HG03432 (cell line): ENCODE data around the gene USP47.

Source experiments
- ATAC-seq: cut with Tn5 transposase; IDR thresholded peaks from one replicate; pipeline ENCODE4 v1.9.1; 2021; ENCODE audit warnings: mild to moderate bottlenecking, moderate library complexity; ENCODE audit not compliant: unreplicated experiment

The USP47 gene

GRCh38 chr11:11841723-11842420, at the start of gene USP47:
Gene USP47 (plus strand): TSS chr11:11841972. CDS start chr11:11842186, 214 bp downstream.
- ATAC-seq: peak; percentile 84

- ATAC-seq: no peak
These were observed 48.7 kb upstream of the USP47 start for GRCh38 chr11:11793073-11793472.

GRCh38 chr11:11798586-11799438, 43.0 kb upstream of the USP47 start:
- ATAC-seq: peak; percentile 52

GRCh38 chr11:11805228-11805627, 36.5 kb upstream of the USP47 start:
- ATAC-seq: no peak

- ATAC-seq: no peak
These were observed 35.7 kb upstream of the USP47 start for GRCh38 chr11:11806074-11806473.

GRCh38 chr11:11806586-11806985, 35.2 kb upstream of the USP47 start:
- ATAC-seq: no peak

GRCh38 chr11:11807811-11808782, 33.7 kb upstream of the USP47 start:
- no peak for ATAC-seq

GRCh38 chr11:11808992-11809615, 32.7 kb upstream of the USP47 start:
- ATAC-seq: no peak

- ATAC-seq: no peak
These were observed 30.7 kb upstream of the USP47 start for GRCh38 chr11:11810764-11811726.

- no peak for ATAC-seq
These were observed 28.3 kb upstream of the USP47 start for GRCh38 chr11:11813288-11813962.

- no peak for ATAC-seq
These were observed 26.9 kb upstream of the USP47 start for GRCh38 chr11:11814614-11815452.

- no peak for ATAC-seq
These were observed 25.1 kb upstream of the USP47 start for GRCh38 chr11:11816511-11817314.

- ATAC-seq: no peak
These were observed 23.8 kb upstream of the USP47 start for GRCh38 chr11:11817957-11818356.

- ATAC-seq: no peak
These were observed 23.1 kb upstream of the USP47 start for GRCh38 chr11:11818529-11819121.

- no peak for ATAC-seq
These were observed 19.9 kb upstream of the USP47 start for GRCh38 chr11:11821899-11822298.

GRCh38 chr11:11822946-11823345, 18.8 kb upstream of the USP47 start:
- ATAC-seq: no peak

GRCh38 chr11:11826260-11826659, 15.5 kb upstream of the USP47 start:
- ATAC-seq: no peak
